T-helper 22 cell (primary cell): ENCODE measurements around the gene ISOC1.

ENCODE experiments used
- DNase-seq: peaks from one replicate; pipeline ENCODE4 v3.0.0-alpha.2; 2020; ENCODE audit warnings: low read depth

The ISOC1 gene

GRCh38 chr5:129094087-129094923, at the start of gene ISOC1:
Gene ISOC1, plus strand, starts transcription at chr5:129094749. Its CDS starts 18 bp downstream, at chr5:129094767.
- peak; percentile 85 for DNase-seq

- DNase-seq, result no peak
Observed at GRCh38 chr5:129046151-129046550, 48.4 kb upstream of the ISOC1 start.

GRCh38 chr5:129048509-129048908, 46.0 kb upstream of the ISOC1 start:
- no peak for DNase-seq

GRCh38 chr5:129049126-129049799, 45.3 kb upstream of the ISOC1 start:
- no peak for DNase-seq

- DNase-seq, result no peak
Observed at GRCh38 chr5:129051283-129051682, 43.3 kb upstream of the ISOC1 start.

- DNase-seq, result no peak
Observed at GRCh38 chr5:129053438-129053837, 41.1 kb upstream of the ISOC1 start.

GRCh38 chr5:129057329-129057728, 37.2 kb upstream of the ISOC1 start:
- no peak for DNase-seq

- no peak for DNase-seq
Observed at GRCh38 chr5:129061849-129062248, 32.7 kb upstream of the ISOC1 start.

- no peak for DNase-seq
Observed at GRCh38 chr5:129063483-129064113, 31.0 kb upstream of the ISOC1 start.

GRCh38 chr5:129065721-129066120, 28.8 kb upstream of the ISOC1 start:
- DNase-seq, result no peak

- no peak for DNase-seq
Observed at GRCh38 chr5:129067745-129068144, 26.8 kb upstream of the ISOC1 start.

- no peak for DNase-seq
Observed at GRCh38 chr5:129069292-129069691, 25.3 kb upstream of the ISOC1 start.

- DNase-seq, result no peak
Observed at GRCh38 chr5:129073111-129073510, 21.4 kb upstream of the ISOC1 start.

- DNase-seq, result no peak
Observed at GRCh38 chr5:129074903-129075302, 19.6 kb upstream of the ISOC1 start.

GRCh38 chr5:129077433-129078075, 17.0 kb upstream of the ISOC1 start:
- no peak for DNase-seq

GRCh38 chr5:129078247-129078646, 16.3 kb upstream of the ISOC1 start:
- DNase-seq, result no peak

GRCh38 chr5:129078660-129079059, 15.9 kb upstream of the ISOC1 start:
- DNase-seq, result no peak

- no peak for DNase-seq
Observed at GRCh38 chr5:129079496-129079895, 15.1 kb upstream of the ISOC1 start.

GRCh38 chr5:129080766-129081165, 13.8 kb upstream of the ISOC1 start:
- DNase-seq, result no peak

- DNase-seq, result no peak
Observed at GRCh38 chr5:129082225-129083136, 12.1 kb upstream of the ISOC1 start.
